ENCODE measurements around the gene STK17B. TPM values are rescaled to one million over a fixed set of nuclear protein-coding genes. Genes with fewer than 3 reads are reported as not detected.

STK17B gene
- total and polyA plus RNA-seq, 3 experiments from 2014 or later, result 54.6 to 130 (median 121) TPM

GRCh38 chr2:196112418-196113034 is 58.9 kb downstream of the STK17B start:
- Histone ChIP-seq H3K27ac (ENCODE audit: low read depth, low read length) (no peak overlapping the region), H3K27me3 (ENCODE audit: insufficient read depth, low read length, poor library complexity, severe bottlenecking) (no peaks in the 10 kb centered on the region), H3K36me3 (ENCODE audit: insufficient read depth, low read length) (no peaks in the 10 kb centered on the region), H3K9me3 (ENCODE audit: low read length) (no peaks in the 10 kb centered on the region), H3K4me3 (ENCODE audit: low read length) (no peak overlapping the region), H3K4me1 (ENCODE audit: insufficient read depth, low read length) (peaks cover 4% of the 10 kb centered on the region)
- no peak for DNase-seq
- H3K27me3 Mint-ChIP-seq, result no peaks in the 10 kb centered on the region
- no peaks in the 10 kb centered on the region for H3K9me3 Mint-ChIP-seq
- H3K36me3 Mint-ChIP-seq, result no peaks in the 10 kb centered on the region
- H3K4me3 Mint-ChIP-seq, result peak overlapping the region in 1 of 7 donors; percentile 9
- CTCF ChIA-PET, result interaction anchor here (1.8 kb wide), 1 partner anchor 34 kb away, joined by 5 read pairs; no protein-coding TSS in a partner anchor
- no peak overlapping the region for H3K27ac Mint-ChIP-seq
- POLR2A ChIA-PET, result interaction anchor here (0.6 kb wide), 1 partner anchor 262 kb away, joined by 6 read pairs; no protein-coding TSS in a partner anchor
- H3K4me1 Mint-ChIP-seq, result peaks cover 11 to 28% (median 23%) of the 10 kb centered on the region in 3 donors

- Histone ChIP-seq H3K36me3 (ENCODE audit: insufficient read depth, low read length) (no peaks in the 10 kb centered on the region), H3K9me3 (ENCODE audit: low read length) (no peaks in the 10 kb centered on the region), H3K4me1 (ENCODE audit: insufficient read depth, low read length) (peaks cover 2% of the 10 kb centered on the region), H3K27ac (ENCODE audit: low read depth, low read length) (no peak overlapping the region), H3K27me3 (ENCODE audit: insufficient read depth, low read length, poor library complexity, severe bottlenecking) (no peaks in the 10 kb centered on the region), H3K4me3 (ENCODE audit: low read length) (no peak overlapping the region)
- H3K27me3 Mint-ChIP-seq, result no peaks in the 10 kb centered on the region
- no peaks in the 10 kb centered on the region for H3K9me3 Mint-ChIP-seq
- H3K36me3 Mint-ChIP-seq, result peaks cover 0 to 4% (median 0%) of the 10 kb centered on the region in 3 donors
- POLR2A ChIA-PET, result no interaction called here
- no peak for DNase-seq
- peaks cover 11 to 22% (median 19%) of the 10 kb centered on the region in 3 donors for H3K4me1 Mint-ChIP-seq
- no peak overlapping the region for H3K4me3 Mint-ChIP-seq
- peak overlapping the region in 1 of 8 donors; percentile 58 for H3K27ac Mint-ChIP-seq
- CTCF ChIA-PET, result interaction anchor here (2.0 kb wide), 1 partner anchor 30 kb away, joined by 6 read pairs; no protein-coding TSS in a partner anchor
Measured at GRCh38 chr2:196108604-196109003, 62.8 kb downstream of the STK17B start.

DNA sequence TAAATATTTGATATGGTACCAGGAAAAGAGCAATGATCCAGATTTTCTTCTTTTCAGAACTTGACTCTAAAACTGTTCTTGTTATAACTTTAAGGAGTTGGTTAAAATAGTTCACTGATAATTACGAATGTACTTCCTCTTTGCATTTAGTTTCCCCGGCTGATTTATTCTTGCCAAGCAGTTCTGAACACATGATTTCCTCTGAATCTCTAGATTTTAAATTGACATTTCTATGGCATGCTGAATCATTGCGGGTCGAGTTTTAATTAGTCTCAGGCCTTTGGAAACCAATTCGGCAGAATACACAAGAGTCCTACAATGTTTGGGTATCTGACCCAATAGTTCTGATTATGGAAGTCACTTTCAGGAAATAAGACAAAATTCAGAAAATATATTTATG is 65.4 kb downstream of the STK17B start:
- Mint-ChIP-seq H3K4me1 (peaks cover 6 to 21% (median 9%) of the 10 kb centered on the region in 3 donors), H3K36me3 (peaks cover 0 to 4% (median 0%) of the 10 kb centered on the region in 3 donors), H3K4me3 (peak overlapping the region in 1 of 7 donors; percentile 12), H3K27ac (no peak overlapping the region), H3K9me3 (no peaks in the 10 kb centered on the region), H3K27me3 (no peaks in the 10 kb centered on the region)
- no peaks in the 10 kb centered on the region for H3K9me3 ChIP-seq (ENCODE audit: low read length)
- H3K27me3 ChIP-seq (ENCODE audit: insufficient read depth, low read length, poor library complexity, severe bottlenecking), result no peaks in the 10 kb centered on the region
- no peaks in the 10 kb centered on the region for H3K36me3 ChIP-seq (ENCODE audit: insufficient read depth, low read length)
- ChIA-PET CTCF (no interaction called here), POLR2A (no interaction called here)
- DNase-seq, result no peak
- H3K4me3 ChIP-seq (ENCODE audit: low read length), result no peak overlapping the region
- H3K27ac ChIP-seq (ENCODE audit: low read depth, low read length), result no peak overlapping the region
- H3K4me1 ChIP-seq (ENCODE audit: insufficient read depth, low read length), result peaks cover 2% of the 10 kb centered on the region

DNA sequence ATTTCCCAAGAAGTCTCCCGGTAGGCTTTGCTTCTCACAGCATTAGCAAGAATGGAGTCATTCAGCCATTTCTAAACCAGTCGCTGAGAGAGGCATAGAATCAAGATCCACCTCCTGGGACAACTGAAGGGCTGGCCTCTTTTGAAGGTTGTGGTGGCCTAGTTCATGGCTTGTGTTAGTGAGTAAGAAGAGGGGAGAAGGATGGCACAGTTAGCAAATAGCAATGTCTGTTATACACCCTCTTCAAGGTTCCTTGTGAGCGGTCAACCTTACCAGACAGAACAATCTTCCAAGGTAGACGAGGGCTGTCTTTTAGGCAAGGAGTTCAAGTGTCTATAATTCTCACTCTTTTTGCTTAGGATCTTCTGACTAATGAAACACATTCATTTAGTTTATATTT is 67.3 kb downstream of the STK17B start:
- Mint-ChIP-seq H3K27ac (no peak overlapping the region), H3K4me3 (no peak overlapping the region), H3K27me3 (no peaks in the 10 kb centered on the region), H3K9me3 (no peaks in the 10 kb centered on the region), H3K4me1 (peaks cover 9 to 29% (median 12%) of the 10 kb centered on the region in 3 donors), H3K36me3 (peaks cover 0 to 4% (median 0%) of the 10 kb centered on the region in 3 donors)
- no peak overlapping the region for H3K27ac ChIP-seq (ENCODE audit: low read depth, low read length)
- no peak overlapping the region for H3K4me3 ChIP-seq (ENCODE audit: low read length)
- H3K27me3 ChIP-seq (ENCODE audit: insufficient read depth, low read length, poor library complexity, severe bottlenecking), result no peaks in the 10 kb centered on the region
- DNase-seq, result no peak
- H3K36me3 ChIP-seq (ENCODE audit: insufficient read depth, low read length), result no peaks in the 10 kb centered on the region
- ChIA-PET POLR2A (no interaction called here), CTCF (no interaction called here)
- H3K4me1 ChIP-seq (ENCODE audit: insufficient read depth, low read length), result peaks cover 5% of the 10 kb centered on the region
- no peaks in the 10 kb centered on the region for H3K9me3 ChIP-seq (ENCODE audit: low read length)

DNA sequence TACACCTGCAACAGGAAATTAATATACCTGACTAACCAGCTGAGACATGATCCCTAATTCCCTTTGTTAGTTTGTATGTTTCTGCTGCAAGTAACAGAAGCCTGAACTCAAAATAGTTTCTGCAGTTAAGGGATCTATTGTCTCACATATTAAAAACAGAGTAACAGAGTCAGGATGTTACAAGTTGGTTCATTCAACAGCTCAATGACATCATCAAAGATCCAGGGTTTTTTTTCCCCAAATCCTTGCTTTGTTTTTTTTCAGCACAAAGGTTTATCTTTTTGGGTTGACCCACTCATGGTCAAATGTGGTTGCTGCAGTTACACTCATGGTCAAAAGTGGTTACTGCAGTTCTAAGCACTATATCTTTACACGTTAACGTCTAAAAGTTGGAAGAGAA is 67.8 kb downstream of the STK17B start:
- no peaks in the 10 kb centered on the region for H3K27me3 Mint-ChIP-seq
- Histone ChIP-seq H3K36me3 (ENCODE audit: insufficient read depth, low read length) (no peaks in the 10 kb centered on the region), H3K9me3 (ENCODE audit: low read length) (no peaks in the 10 kb centered on the region), H3K4me1 (ENCODE audit: insufficient read depth, low read length) (peaks cover 5% of the 10 kb centered on the region), H3K27me3 (ENCODE audit: insufficient read depth, low read length, poor library complexity, severe bottlenecking) (no peaks in the 10 kb centered on the region), H3K27ac (ENCODE audit: low read depth, low read length) (no peak overlapping the region), H3K4me3 (ENCODE audit: low read length) (no peak overlapping the region)
- peaks cover 9 to 29% (median 12%) of the 10 kb centered on the region in 3 donors for H3K4me1 Mint-ChIP-seq
- H3K27ac Mint-ChIP-seq, result no peak overlapping the region
- ChIA-PET POLR2A (interaction anchor here (0.7 kb wide), 1 partner anchor 532 kb away, joined by 3 read pairs; no protein-coding TSS in a partner anchor), CTCF (no interaction called here)
- peaks cover 0 to 4% (median 0%) of the 10 kb centered on the region in 3 donors for H3K36me3 Mint-ChIP-seq
- H3K9me3 Mint-ChIP-seq, result no peaks in the 10 kb centered on the region
- DNase-seq, result no peak
- H3K4me3 Mint-ChIP-seq, result no peak overlapping the region

DNA sequence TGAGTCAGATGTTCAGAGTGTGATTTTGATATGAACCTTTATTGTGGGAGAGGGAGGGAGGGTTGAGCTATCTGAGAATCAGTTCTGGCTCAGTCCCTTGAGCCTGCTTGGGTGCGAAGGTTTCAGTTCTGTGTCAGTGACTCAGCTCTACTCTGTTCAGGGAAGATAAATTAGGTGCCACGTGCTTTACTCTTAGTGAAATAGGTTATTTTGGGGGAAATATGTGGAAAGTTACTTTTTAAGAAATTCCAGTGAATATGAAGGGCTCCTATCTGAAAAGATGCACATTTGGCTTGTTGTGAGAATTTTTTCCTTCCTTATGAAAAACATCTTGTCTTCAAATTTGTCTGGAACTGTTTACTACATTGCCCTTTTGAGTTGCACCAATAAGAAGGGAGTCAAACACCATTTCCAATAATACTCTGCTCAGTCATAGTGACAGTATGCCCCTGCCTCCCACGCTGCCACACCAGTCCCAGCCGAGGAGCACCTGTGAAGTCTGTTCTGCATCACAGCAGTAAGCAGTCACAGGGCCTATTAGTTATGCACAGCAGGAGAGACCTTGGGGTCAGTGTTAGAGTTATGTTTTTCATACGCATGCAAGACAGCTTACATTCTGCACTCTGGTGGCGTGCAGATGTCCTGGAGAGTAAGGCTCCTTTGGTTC is 69.9 kb downstream of the STK17B start:
- CTCF ChIA-PET, result interaction anchor here (1.2 to 1.3 kb wide), 2 partner anchors 31 to 119 kb away, joined by 3 to 4 read pairs; no protein-coding TSS in a partner anchor
- Histone ChIP-seq H3K4me1 (ENCODE audit: insufficient read depth, low read length) (peaks cover 5% of the 10 kb centered on the region), H3K9me3 (ENCODE audit: low read length) (no peaks in the 10 kb centered on the region), H3K4me3 (ENCODE audit: low read length) (no peak overlapping the region), H3K27ac (ENCODE audit: low read depth, low read length) (no peak overlapping the region), H3K27me3 (ENCODE audit: insufficient read depth, low read length, poor library complexity, severe bottlenecking) (no peaks in the 10 kb centered on the region), H3K36me3 (ENCODE audit: insufficient read depth, low read length) (no peaks in the 10 kb centered on the region)
- Mint-ChIP-seq H3K27me3 (no peaks in the 10 kb centered on the region), H3K27ac (peak overlapping the region in 1 of 8 donors; percentile 2), H3K4me3 (peak overlapping the region in 2 of 7 donors; percentile 6 to 28), H3K36me3 (peaks cover 0 to under 1% (median 0%) of the 10 kb centered on the region in 3 donors), H3K9me3 (no peaks in the 10 kb centered on the region), H3K4me1 (peaks cover 9 to 29% (median 12%) of the 10 kb centered on the region in 3 donors)
- DNase-seq, result no peak
- POLR2A ChIA-PET, result no interaction called here

- H3K9me3 Mint-ChIP-seq, result peaks cover 0 to 3% (median 2%) of the 10 kb centered on the region in 5 donors
- Histone ChIP-seq H3K9me3 (ENCODE audit: low read length) (no peaks in the 10 kb centered on the region), H3K4me3 (ENCODE audit: low read length) (no peak overlapping the region), H3K27me3 (ENCODE audit: insufficient read depth, low read length, poor library complexity, severe bottlenecking) (no peaks in the 10 kb centered on the region), H3K4me1 (ENCODE audit: insufficient read depth, low read length) (peaks cover 5% of the 10 kb centered on the region), H3K27ac (ENCODE audit: low read depth, low read length) (no peak overlapping the region), H3K36me3 (ENCODE audit: insufficient read depth, low read length) (no peaks in the 10 kb centered on the region)
- H3K27ac Mint-ChIP-seq, result no peak overlapping the region
- POLR2A ChIA-PET, result no interaction called here
- H3K4me3 Mint-ChIP-seq, result no peak overlapping the region
- DNase-seq, result no peak
- H3K36me3 Mint-ChIP-seq, result peaks cover 0 to 2% (median 0%) of the 10 kb centered on the region in 3 donors
- peaks cover 8 to 26% (median 12%) of the 10 kb centered on the region in 3 donors for H3K4me1 Mint-ChIP-seq
- no peaks in the 10 kb centered on the region for H3K27me3 Mint-ChIP-seq
- CTCF ChIA-PET, result no interaction called here
Measured at GRCh38 chr2:196099916-196100315, 71.5 kb downstream of the STK17B start.

Data from CD8-positive, alpha-beta memory T cell (primary cell).